ENCODE results near the gene ITCH. TPM values are rescaled to one million over a fixed set of nuclear protein-coding genes. Genes with fewer than 3 reads are reported as not detected.

ITCH gene
- total and polyA plus RNA-seq, 9 of the 15 experiments (the other 6 are each of a cell fraction or from before 2014, with no cell fraction given), result 7.5 to 53.0 (median 22.9) TPM

DNA sequence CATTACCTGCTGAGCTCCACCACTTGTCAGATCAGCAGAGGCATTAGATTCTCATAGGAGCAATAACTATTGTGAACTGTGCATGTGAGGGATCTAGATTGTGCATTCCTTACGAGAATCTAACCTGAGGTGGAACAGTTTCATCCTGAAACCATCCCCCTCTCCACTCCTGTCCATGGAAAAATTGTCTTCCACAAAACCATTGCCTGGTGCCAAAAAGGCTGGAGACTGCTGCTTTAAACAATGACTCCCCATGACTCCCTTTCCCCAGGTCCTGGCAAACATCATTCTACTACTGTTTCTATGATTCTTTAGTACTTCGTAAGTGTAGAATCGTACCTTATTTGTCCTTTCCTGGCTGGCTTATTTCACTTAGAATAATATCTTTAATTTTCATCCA lies 143.4 kb downstream of the ITCH start:
- Histone ChIP-seq H3K9ac (ENCODE audit: insufficient read depth in 1 of 2, low read depth in 2 of 2, low read length in 2 of 2) (no peak overlapping the region), H3K27ac (ENCODE audit: extremely low read depth, low read depth, low read length) (no peak overlapping the region), H3K4me1 (replicated peaks in 1 of 2; ENCODE audit: control insufficient read depth in 2 of 2, insufficient read depth in 2 of 2, low read length in 2 of 2) (no peaks in the 10 kb centered on the region), H3K9me3 (replicated peaks; ENCODE audit: control insufficient read depth, insufficient read depth, low read depth, low read length) (no peaks in the 10 kb centered on the region), H3K9me1 (ENCODE audit: control insufficient read depth, insufficient read depth, low read length) (no peaks in the 10 kb centered on the region), H3K36me3 (ENCODE audit: control insufficient read depth, insufficient read depth, low read length) (peaks cover 66% of the 10 kb centered on the region), H3K27me3 (ENCODE audit: control insufficient read depth in 2 of 2, insufficient read depth in 2 of 2, low read length in 2 of 2) (no peaks in the 10 kb centered on the region), H3K4me3 (no peak overlapping the region), H3K79me2 (ENCODE audit: control insufficient read depth, insufficient read depth, low read length) (no peaks in the 10 kb centered on the region), H4K20me1 (replicated peaks; ENCODE audit: control insufficient read depth, insufficient read depth, low read length) (no peaks in the 10 kb centered on the region), H2AFZ (ENCODE audit: low read depth, low read length) (no peak overlapping the region), H3K4me2 (ENCODE audit: insufficient read depth, low read length) (no peak overlapping the region)
- POLR2A ChIA-PET, result interaction anchor here (1.8 kb wide), 1 partner anchor 10 kb away, joined by 8 read pairs; the partner anchor contains the start of gene DYNLRB1
- CTCF ChIA-PET (ENCODE audit: low intra/inter-chr PET ratio), result no interaction called here
- TF ChIP-seq SMARCB1 (IDR thresholded peaks at IDR 0.05; ENCODE audit: insufficient read length, low read depth), result no peak
- TF ChIP-seq PHB2 (IDR thresholded peaks at IDR 0.05; ENCODE audit: low read depth), result no peak
- TF ChIP-seq RB1 (IDR thresholded peaks at IDR 0.05; ENCODE audit: low read depth), result no peak
- no peak for TF ChIP-seq KHSRP (IDR thresholded peaks at IDR 0.05)
- TF ChIP-seq, protein P1, sequence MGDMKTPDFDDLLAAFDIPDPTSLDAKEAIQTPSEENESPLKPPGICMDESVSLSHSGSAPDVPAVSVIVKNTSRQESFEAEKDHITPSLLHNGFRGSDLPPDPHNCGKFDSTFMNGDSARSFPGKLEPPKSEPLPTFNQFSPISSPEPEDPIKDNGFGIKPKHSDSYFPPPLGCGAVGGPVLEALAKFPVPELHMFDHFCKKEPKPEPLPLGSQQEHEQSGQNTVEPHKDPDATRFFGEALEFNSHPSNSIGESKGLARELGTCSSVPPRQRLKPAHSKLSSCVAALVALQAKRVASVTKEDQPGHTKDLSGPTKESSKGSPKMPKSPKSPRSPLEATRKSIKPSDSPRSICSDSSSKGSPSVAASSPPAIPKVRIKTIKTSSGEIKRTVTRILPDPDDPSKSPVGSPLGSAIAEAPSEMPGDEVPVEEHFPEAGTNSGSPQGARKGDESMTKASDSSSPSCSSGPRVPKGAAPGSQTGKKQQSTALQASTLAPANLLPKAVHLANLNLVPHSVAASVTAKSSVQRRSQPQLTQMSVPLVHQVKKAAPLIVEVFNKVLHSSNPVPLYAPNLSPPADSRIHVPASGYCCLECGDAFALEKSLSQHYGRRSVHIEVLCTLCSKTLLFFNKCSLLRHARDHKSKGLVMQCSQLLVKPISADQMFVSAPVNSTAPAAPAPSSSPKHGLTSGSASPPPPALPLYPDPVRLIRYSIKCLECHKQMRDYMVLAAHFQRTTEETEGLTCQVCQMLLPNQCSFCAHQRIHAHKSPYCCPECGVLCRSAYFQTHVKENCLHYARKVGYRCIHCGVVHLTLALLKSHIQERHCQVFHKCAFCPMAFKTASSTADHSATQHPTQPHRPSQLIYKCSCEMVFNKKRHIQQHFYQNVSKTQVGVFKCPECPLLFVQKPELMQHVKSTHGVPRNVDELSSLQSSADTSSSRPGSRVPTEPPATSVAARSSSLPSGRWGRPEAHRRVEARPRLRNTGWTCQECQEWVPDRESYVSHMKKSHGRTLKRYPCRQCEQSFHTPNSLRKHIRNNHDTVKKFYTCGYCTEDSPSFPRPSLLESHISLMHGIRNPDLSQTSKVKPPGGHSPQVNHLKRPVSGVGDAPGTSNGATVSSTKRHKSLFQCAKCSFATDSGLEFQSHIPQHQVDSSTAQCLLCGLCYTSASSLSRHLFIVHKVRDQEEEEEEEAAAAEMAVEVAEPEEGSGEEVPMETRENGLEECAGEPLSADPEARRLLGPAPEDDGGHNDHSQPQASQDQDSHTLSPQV (IDR thresholded peaks at IDR 0.05), result no peak
- TF ChIP-seq RCOR1 (IDR thresholded peaks at IDR 0.05; ENCODE audit: borderline replicate concordance in 1 of 2, low read depth in 2 of 2, low read length in 2 of 2), result no peak
- no peak for TF ChIP-seq ZNF436 (CRISPR knock-in tag; IDR thresholded peaks at IDR 0.05)
- no peak for TF ChIP-seq SRSF1 (IDR thresholded peaks at IDR 0.05; ENCODE audit: low read depth, low read length)
- no peak for TF ChIP-seq NCOA2 (IDR thresholded peaks at IDR 0.05; ENCODE audit: partially characterized antibody in 2 of 2)
- no peak for TF ChIP-seq CREB1 (IDR thresholded peaks at IDR 0.05)
- no peak for TF ChIP-seq CREB1 (CRISPR knock-in tag; IDR thresholded peaks at IDR 0.05)
- DNase-seq (ENCODE audit: extremely low read depth in 1 of 4, low spot score in 3 of 4) (no peak), ATAC-seq (no peak), FAIRE-seq (peak; percentile 42)
- BruUV-seq (replicated peaks), result no TSS peak
- intact Hi-C loops (cut with micrococcal nuclease) (no loop called here), in situ Hi-C loops (cut with MboI) (no loop called here)
- 89% methylated on average over 3 of the region's 3 CpGs for WGBS (ENCODE audit: insufficient coverage, low coverage, missing lambda C conversion rate)
